Measurements from ENCODE around the gene INCENP.
A peak's percentile ranks its signal among the peaks of the same experiment; 100 is the strongest.
"Not testable (repeated sequence)": the region's sequence is repeated elsewhere in the genome, so short reads cannot be mapped to it uniquely, and the experiment has no call there.

Gene INCENP

GRCh38 chr11:62123669-62124185, at the start of gene INCENP:
Gene INCENP (plus strand): TSS chr11:62124011. CDS start chr11:62128162, 4,151 bp downstream.
- DNase-seq: peak; percentile 99

- no peak for DNase-seq
Measured at GRCh38 chr11:62075438-62075837, 48.4 kb upstream of the INCENP start.

- no peak for DNase-seq
Measured at GRCh38 chr11:62077132-62077531, 46.7 kb upstream of the INCENP start.

GRCh38 chr11:62081378-62082291, 42.2 kb upstream of the INCENP start:
- peak; percentile 70 for DNase-seq

GRCh38 chr11:62082292-62082657, 41.5 kb upstream of the INCENP start:
- DNase-seq: no peak

- DNase-seq: not testable (repeated sequence)
Measured at GRCh38 chr11:62084801-62085200, 39.0 kb upstream of the INCENP start.

GRCh38 chr11:62087694-62088093, 36.1 kb upstream of the INCENP start:
- DNase-seq: no peak

- no peak for DNase-seq
Measured at GRCh38 chr11:62088331-62088933, 35.4 kb upstream of the INCENP start.

GRCh38 chr11:62103141-62103540, 20.7 kb upstream of the INCENP start:
- no peak for DNase-seq

- no peak for DNase-seq
Measured at GRCh38 chr11:62103986-62104385, 19.8 kb upstream of the INCENP start.

GRCh38 chr11:62104816-62105653, 18.8 kb upstream of the INCENP start:
- DNase-seq: no peak

GRCh38 chr11:62105667-62106191, 18.1 kb upstream of the INCENP start:
- no peak for DNase-seq

- peak; percentile 82 for DNase-seq
Measured at GRCh38 chr11:62108017-62108750, 15.6 kb upstream of the INCENP start.

- no peak for DNase-seq
Measured at GRCh38 chr11:62108971-62109404, 14.8 kb upstream of the INCENP start.

GRCh38 chr11:62115085-62115694, 8.6 kb upstream of the INCENP start:
- no peak for DNase-seq

GRCh38 chr11:62116451-62116850, 7.4 kb upstream of the INCENP start:
- DNase-seq: no peak

- DNase-seq: no peak
Measured at GRCh38 chr11:62119569-62119968, 4.2 kb upstream of the INCENP start.

- no peak for DNase-seq
Measured at GRCh38 chr11:62120001-62120400, 3.8 kb upstream of the INCENP start.

GRCh38 chr11:62120431-62120830, 3.4 kb upstream of the INCENP start:
- no peak for DNase-seq

- DNase-seq: no peak
Measured at GRCh38 chr11:62122076-62122475, 1.7 kb upstream of the INCENP start.
